ENCODE data around the gene CACNA1I.

Gene CACNA1I

DNA sequence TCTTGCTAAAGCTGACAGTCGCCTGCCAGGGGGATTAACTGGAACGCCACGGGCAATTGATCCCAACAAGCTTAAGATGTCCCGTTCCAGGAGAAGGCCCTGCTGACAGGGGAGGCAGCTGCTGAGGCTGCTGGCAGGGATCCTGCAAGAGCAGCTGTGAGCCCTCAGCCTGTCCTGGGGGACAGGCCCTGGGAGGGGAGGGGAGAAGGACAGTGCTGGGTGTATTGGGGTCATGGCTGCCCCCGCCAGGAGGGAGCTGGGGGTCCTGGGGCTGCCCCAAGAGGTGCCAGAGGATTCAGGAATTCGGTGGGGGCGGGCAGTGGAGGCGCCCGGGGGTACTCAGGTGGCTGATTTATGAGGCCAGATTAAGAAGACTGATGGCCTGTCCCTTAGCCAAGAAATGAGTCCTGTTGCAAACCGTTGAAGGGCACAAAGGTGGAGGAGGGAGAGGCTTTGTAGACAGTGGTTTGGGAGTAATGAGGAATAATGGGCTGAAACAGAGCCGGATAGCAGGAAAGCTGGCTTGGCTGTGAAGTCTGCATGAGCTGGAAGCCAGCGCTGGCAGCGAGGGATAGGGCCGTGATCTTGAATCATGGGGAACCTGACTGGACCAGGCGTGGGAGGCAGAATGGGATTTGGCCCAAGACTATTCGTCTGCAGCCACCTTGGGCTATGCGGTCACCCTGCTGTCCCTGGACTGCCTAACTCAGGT lies 133.5 kb downstream of the CACNA1I start:
- DNase-seq = no peak

DNA sequence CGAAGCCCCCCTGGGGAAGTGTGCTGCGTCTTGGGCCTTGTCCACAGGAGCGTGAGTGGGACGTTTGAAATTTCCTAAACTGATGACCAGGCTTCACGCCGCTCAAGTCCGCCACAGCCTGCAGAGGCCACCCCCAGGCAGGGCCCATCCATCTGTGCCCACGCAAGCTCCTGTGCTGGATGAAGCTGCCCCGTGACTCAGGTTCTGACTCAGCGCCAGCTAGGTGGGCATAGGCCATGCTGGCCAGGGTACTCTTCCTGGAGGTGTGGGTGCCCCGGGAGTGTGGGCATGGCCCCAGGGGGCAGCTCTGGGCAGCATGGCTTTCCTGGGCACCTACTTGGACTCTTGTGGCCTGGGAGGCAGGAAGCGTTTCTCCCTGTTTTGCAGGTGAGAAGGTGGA lies 134.8 kb downstream of the CACNA1I start:
- no peak for DNase-seq

DNA sequence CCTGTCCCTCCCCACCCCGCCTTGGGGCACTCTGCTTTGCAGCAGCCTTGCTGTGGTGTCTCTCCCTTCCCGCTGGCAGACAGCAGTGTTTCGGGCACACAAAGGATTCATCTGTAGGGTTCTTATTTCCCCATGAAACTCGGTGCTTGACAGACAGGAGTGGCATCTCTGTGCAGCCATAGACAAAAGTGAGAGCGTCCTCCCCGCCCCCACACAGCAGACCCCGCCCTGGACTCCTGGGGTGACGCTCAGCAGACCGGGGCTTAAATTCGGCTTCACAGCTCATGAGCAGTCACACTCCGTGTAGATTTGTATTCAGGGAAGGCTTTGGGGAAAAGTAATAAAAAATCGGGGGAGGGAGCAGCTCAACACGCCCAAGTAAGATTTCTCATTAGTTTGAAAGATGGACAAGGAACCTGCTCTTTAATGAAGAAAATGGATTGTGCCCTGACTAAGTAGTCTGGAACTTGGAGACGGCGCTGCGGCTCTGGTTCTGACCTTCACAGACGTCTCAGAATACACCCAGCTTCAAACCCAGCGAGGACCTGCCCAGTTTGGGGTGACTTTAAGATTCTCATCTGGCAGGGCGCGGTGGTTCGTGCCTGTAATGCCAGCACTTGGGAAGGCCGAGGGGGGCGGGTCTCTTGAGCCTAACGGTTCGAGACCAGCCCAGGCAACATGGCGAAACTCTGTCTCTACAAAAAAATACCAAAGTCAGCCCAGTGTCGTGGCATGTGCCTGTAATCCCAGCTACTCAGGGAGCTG lies 136.0 kb downstream of the CACNA1I start:
- no peak for DNase-seq

DNA sequence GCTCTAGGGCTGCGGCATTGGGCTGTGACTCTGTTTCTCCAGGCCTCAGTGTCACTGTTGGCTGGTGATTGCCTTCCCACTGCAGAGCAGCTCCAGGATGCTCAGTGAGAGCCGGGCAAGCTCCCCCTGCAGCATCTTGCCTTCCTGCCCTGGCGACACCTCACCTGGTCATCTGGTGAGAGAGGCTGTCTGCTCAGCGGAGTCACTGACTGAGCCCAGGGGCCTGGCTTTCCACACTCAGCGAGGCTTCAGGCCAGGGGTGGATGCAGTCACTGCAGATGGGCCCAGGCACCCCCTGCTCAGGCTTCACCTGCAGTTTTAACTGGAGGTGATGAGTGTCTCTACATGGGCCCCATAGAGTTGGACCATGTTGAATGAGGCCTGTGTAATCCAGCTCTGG lies 136.8 kb downstream of the CACNA1I start:
- DNase-seq = no peak

DNA sequence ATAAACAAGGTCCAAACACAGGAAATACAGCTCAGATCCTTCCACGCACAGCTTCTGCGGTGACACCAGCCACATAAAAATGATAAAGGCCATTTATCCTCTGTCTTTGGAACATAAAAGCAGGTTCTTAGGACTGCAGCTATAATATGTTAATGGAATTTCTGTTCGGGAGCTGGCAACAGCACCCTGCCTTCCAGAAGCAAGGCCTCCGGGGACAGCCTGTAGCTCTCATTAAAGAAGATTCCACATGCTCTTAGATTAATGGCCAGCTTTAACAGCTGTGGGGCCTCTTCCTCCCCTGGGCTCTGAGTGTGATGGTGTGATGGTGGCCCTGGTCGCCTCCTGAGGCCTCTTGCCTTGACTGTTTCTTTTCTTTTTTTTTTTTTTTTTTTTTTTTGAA lies 137.3 kb downstream of the CACNA1I start:
- DNase-seq = no peak

DNA sequence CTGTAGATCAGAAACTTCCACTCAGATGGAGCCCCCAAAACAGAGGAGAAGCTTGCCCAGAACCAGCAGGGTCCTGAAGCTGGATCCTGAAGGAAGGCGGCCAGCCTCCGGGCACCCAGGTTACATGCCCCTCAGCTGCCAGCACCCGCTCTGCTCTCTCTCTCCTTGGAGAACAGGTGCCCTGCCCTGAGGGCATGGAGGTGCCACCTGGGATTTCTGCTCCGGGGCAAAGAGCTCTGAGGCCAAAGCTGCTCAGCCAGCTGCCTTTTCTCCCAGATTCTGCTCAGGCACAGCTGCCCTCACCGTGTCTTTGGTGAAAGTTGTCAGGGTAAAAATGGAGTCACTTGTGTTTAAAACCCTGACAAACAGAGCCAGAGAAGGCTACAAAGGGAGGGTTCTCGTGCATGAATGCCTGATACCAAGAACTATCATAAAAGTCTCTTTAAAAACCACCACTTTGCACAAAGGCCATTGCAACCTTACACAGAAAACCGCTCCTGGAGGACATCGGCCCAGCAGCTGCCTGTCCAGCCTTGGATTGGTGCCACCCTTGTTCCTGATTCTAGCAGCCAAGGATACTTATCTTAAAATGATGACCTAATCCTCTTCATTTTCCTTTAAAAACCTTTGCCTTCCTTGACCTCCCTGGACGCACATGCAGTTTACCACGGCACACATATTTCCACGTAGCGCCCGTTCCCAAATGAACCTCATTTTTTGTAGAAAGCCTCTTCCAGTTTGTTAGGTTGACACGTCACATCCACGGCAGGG lies 140.0 kb downstream of the CACNA1I start:
- DNase-seq = no peak

DNA sequence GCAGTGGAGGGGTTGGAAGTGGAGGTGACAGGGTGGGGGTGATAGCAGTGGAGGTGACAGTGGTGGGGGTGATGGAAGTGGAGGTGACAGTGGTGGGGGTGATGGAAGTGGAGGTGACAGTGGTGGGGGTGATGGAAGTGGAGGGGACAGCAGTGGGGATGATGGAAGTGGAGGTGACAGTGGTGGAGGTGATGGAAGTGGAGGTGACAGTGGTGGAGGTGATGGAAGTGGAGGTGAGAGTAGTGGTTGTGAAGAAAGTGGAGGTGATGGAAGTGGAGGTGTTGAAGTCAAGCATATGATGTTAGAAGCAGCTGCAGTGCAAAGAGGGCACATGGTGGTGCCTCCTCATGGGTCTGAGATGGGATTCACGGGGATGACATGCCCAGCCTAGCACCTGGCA lies 141.5 kb downstream of the CACNA1I start:
- DNase-seq = no peak

DNA sequence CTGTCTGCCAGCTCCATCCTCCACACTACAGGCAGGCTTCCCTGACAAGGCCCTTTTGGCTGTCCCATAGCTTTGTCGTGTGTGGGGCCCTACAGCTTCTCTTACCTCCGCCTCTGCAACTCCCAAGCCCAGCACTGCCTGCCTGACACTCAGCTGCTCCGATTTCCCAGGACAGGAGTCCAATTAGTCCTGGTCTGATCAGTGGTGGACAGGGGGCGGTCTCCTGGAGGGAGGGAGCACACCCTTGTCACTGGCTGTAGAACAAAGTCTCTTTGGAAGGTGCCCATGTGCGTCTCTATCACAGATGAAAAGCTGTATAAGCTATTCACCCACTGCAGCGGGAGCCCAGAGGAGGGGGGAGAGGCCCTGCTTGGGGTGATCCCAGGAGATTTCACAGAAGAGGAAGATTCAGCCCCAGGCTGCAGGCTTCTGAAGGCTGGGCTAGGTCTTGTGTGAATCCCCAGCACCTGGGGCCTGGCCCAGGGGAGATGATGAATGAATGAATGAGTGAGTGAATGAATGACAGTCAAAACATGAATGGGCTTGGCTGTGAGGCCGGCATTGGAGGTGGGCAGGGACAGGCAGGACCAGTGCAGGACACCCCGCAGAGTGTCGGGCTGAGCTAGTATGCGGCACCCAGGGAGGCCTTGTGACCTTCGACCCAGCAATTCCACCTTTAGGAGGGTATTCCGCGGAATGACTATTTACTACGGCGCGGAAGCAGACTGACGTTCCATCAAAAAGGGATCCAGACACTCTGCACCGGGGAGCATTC lies 142.4 kb downstream of the CACNA1I start:
- DNase-seq = no peak

DNA sequence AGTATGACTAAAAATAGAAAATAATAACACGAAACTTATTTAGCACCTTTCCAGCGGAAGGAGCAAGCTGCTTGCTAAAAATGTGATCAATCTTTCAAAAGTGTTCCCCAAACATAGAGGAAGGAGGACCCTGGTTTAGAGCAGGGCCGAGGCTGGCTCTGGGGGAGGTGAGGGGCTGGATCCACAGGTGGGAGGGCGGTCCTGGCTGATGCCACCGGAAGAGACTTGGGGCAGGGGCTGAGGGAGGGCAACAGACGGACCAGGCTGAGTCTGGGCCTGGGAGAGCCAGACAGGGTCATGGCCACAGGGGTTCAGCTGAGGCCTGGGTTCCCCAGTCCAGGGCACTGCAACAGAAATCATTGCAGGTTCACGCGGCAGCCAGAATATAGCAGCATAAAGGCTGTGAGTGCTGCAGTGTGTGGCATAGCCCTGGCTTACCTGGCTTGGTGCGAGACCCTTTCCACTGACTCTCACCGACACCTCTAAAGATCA lies 143.3 kb downstream of the CACNA1I start:
- no peak for DNase-seq

DNA sequence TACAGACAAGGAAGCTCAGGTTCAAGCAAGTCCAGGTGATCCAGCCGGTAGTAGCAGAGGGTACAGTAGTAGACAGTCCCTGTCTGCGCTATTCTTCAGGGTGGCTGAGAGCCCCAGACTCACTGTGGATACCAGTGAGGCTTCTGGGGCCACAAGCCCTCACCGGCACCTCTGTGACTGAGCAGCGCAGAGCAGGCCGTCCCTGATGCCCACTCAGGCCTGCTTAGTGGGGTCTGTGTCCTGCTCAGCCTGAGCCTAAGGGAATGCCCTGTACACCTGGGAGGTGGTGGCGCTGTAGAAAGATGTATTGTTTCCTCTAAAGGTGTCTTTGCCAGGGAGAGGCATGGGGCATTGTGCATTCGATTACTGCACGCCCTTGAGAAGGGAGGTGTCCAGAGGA lies 143.8 kb downstream of the CACNA1I start:
- DNase-seq = no peak

DNA sequence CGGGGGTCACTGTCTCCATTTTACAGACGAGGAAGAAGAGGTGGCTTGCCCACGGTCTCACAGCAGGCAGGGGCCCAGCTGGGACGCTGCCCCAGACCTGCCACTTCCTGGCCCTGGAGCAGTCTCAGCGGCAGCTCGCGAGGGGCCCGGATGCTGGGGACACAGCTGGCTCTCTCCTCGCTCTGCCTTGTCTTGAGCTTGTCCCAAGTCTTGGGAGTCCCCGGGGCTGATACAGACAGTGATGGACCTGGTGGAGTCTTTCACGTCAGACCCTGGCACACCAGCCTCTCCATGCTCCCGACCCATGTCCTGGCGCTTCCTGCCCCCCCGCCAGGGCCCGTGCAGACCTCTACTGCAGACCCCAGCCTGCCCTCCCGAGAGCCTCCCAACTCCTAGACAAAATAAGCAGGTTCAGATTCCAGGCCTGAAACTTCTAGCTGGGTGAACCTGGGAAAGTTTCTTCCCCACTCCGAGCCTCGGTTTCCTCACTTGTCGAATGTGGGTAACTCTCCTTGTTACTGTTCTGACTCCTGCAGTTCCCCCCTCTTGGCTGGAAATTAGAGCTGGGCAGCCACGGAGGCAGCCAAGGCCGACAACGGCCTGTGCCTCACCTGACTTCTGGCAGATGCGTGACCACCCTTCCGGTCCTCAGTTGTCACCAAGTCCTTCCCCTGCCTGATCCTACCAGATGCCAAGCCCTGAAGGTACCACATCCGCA lies 145.4 kb downstream of the CACNA1I start:
- no peak for DNase-seq

DNA sequence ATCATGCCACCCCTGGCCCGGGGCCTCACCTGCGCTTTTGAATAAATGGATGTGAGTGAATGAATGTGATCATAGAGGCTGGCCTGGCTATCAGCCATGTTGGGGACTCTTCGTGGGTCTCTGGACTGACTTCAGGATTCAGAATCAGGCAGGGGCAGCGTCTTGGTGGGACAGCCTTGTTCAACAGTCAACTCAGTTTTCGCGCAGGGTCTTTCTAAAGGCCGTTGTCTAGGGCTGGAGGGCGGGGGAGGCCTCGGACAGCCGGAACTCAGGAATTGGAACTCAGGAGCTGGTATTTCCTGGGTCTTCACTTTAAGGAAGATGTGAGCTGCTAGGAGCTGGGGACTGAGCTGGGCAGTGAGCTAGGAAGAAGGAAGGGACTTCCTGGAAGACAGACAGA lies 146.0 kb downstream of the CACNA1I start:
- no peak for DNase-seq

DNA sequence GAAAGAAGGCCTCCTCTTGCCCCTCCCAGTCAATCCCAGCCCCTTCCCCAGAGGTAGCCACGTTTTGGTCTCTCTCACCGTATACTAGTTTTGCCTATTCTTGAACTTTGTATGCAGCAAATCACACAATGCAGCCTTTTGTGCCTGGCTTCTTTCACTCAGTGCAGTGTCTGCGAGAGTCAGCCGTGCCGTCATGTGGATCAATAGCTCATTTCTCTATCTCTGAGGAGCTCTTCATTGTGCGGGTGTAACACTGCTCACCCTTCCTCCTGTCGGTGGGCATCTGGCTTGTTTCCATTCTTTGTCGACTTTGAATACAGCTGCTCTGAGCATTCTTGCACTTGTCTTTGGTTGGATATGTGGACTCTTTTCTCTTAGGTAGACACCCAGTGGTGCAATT lies 146.5 kb downstream of the CACNA1I start:
- no peak for DNase-seq

DNA sequence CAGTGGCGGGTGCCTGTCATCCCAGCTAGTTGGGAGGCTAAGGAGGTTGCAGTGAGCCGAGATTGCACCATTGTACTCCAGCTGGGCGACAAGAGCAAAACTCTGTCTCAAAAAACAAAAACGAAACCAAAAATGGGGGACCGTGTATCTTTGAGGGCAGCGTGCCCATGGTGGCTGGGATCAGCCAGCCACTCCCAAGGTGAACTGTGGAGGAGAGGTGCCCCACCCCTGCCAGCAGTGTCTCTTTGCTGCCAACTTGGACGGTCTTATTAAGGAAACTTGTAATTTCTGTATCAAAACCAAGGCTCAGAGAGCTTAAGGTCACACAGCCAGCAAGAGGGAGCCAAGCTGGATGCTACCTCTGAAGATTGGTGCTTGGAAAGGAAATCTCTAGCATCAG lies 147.7 kb downstream of the CACNA1I start:
- DNase-seq = no peak

DNA sequence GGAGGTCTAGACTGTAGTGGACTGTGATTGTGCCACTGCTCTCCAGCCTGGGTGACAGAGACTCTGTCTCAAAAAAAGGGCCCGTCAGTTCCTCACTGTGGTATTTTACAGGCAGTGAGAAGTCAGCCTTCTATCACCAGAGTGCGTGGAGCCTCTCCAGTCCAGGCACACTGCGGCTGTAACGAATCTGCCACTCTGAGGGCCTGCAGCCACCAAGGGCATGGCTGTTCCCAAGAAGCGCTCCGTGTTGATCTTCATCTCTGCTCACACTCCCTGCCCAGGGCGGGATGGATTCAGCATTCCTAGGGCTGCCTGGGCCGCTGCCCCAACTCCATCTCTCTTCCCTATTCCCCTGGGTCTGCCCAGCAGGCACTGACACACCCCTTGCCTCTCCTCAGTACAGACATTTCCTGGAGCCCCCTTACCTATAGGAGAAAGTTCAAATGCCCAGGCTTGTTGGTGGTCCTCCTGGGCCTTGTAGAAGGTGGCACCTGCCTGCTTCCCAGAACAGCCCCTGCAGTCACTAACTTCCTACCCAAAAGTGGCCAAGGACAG lies 148.4 kb downstream of the CACNA1I start:
- DNase-seq = peak; percentile 4

DNA sequence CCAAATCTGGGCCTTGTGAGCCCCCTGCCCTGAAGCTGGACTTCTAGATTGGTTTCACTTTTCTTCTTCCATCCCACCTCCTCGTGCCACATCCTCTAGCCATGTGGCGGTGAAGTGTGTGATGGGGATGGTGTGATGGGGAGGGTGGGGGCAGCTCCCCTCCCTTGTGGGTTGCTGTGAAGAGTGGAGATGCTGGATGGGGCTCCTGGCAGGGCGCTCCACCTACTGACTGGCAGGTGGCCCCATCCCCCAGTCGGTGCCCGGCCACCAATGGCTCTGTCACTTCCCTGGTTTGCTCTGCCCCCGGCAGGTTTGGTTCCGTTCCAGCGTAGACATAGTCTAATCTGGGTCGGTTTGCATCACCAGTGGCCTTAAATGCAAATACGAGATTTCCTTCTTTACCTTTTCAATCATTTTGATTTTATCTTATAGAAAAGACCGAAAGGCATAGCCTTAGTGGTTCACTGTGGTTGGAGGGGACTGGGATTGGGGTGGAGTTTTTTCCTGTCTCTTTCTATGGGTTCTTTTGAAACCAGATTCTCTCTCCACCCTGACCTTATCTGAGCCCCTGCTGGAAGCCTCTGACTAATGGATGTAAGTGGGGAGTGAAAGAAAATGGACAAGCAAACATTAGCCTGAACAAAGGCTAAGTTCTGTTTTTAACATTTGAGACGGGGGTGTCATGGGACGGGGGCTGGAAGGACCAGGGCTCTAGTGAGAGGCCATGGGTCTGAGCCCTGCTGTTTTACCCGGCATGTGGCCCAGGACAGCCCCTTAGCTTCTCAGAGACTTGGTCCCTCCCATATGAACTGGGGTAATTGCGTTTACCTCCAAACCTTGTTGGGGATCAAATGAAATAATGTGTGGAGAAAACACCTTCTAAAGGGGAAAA lies 149.3 kb downstream of the CACNA1I start:
- DNase-seq = peak; percentile 12

DNA sequence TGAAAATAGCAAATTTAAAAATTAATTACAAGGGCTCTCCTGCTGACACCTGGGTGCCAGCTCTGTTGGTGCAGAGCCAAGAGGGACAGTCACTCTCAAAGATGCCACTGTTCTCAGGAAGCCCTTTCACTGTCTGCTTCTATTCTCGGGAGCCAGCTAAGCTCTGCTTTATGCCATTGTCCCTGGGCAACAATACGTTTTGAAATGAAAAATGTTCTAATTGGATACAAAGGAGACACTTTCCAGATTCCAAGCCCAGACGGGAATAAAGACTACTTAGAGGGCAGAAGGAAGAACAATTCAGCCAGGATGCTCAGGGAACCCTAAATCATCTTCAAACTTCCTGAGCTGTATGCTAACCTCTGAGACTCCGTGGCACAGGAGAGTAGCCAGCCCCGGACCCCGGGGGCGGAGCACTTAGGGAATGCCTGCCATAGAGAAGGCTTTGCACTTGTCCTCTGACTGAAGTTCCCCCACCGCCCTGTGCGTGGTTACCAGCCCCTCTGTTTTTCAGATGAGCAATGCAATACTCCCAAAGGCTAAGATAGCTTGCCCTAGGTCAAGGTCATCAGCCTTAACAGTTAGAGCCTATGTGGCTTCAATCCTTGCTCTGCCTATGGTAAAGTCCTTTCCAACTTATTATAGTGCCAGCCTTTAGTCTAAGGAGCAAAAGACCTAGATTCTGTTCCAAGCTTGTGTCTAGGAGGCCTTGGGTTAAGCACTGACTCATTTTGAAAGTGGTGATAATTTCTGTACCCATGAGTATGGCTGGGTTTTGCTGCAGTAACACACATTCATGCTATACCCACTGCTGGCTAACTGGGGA lies 150.9 kb downstream of the CACNA1I start:
- DNase-seq = no peak

DNA sequence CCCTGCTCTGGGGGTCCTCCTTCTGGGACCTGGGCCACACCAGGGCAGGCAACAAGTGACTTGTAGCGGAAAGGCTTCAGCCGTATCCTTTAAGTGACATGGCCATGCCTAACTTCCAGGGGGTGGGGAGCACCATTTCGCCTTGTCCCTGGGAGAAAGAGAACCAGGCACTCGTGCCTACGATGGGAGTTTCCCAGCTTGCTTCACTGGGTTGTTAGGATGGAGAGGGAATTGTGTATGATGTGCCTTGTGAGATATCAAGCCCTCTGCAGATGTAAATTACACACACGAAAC lies 151.4 kb downstream of the CACNA1I start:
- DNase-seq = peak; percentile 4

DNA sequence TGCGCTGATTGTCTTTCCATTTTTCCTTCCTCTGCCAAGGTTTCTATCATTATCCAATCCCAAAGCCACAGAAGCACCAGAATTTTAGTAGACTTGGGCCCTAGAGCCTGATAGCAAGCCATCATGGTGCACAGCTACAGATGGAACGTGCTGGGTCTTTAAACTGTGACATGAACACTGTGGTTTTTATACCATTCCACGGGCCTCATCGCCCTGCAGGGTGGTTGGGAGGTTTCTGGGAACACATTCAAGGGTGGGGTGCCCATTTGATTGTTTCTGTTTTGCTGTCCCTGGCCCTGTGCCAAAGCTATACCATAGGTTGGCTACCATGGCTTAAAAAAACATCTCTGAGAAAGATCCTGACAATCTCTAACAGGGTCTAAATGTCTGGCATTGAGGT lies 151.9 kb downstream of the CACNA1I start:
- peak; percentile 10 for DNase-seq

DNA sequence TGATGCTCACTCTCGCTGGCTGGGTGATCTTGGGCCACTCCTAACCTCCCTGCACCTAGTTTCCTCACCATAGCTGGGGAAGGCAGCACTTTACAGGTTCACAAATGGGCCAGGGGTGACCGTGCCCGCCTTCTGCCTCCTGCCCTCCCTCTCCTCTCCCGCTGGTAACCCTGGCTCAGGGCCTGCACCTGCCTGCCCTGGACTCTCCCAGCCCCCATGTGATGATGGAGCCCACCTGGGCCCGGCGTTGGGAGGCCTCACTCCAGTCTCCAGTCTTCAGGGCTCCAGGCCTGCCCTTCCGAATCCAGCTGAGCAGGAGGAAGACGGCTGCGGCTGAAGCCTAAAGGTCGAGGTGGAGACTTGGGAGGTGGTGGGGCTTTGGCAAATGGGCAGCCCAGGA lies 152.9 kb downstream of the CACNA1I start:
- DNase-seq = peak; percentile 12
